Measurements from ENCODE around the gene MCHR1.
A peak's percentile ranks its signal among the peaks of the same experiment; 100 is the strongest.
"Not testable (repeated sequence)": the region's sequence is repeated elsewhere in the genome, so short reads cannot be mapped to it uniquely, and the experiment has no call there.

MCHR1 gene

GRCh38 chr22:40655941-40656340 is 23.3 kb upstream of the MCHR1 start:
- not testable (repeated sequence) for DNase-seq (ENCODE audit: low read depth, low spot score)

- not testable (repeated sequence) for DNase-seq (ENCODE audit: low read depth, low spot score)
These were observed 22.6 kb upstream of the MCHR1 start for GRCh38 chr22:40656651-40657050.

- no peak for DNase-seq (ENCODE audit: low read depth, low spot score)
These were observed 20.1 kb upstream of the MCHR1 start for GRCh38 chr22:40659166-40659565.

GRCh38 chr22:40660730-40661129 is 18.6 kb upstream of the MCHR1 start:
- no peak for DNase-seq (ENCODE audit: low read depth, low spot score)

- no peak for DNase-seq (ENCODE audit: low read depth, low spot score)
These were observed 17.6 kb upstream of the MCHR1 start for GRCh38 chr22:40661671-40662070.

- peak; percentile 42 for DNase-seq (ENCODE audit: low read depth, low spot score)
These were observed 14.0 kb upstream of the MCHR1 start for GRCh38 chr22:40665312-40665711.

GRCh38 chr22:40666151-40666848 is 13.0 kb upstream of the MCHR1 start:
- peak; percentile 68 for DNase-seq (ENCODE audit: low read depth, low spot score)

- peak; percentile 80 for DNase-seq (ENCODE audit: low read depth, low spot score)
These were observed 10.5 kb upstream of the MCHR1 start for GRCh38 chr22:40668611-40669411.

- no peak for DNase-seq (ENCODE audit: low read depth, low spot score)
These were observed 9.2 kb upstream of the MCHR1 start for GRCh38 chr22:40670058-40670457.

- no peak for DNase-seq (ENCODE audit: low read depth, low spot score)
These were observed 7.9 kb upstream of the MCHR1 start for GRCh38 chr22:40671369-40671768.

- no peak for DNase-seq (ENCODE audit: low read depth, low spot score)
These were observed 7.4 kb upstream of the MCHR1 start for GRCh38 chr22:40671796-40672360.

- no peak for DNase-seq (ENCODE audit: low read depth, low spot score)
These were observed 6.3 kb upstream of the MCHR1 start for GRCh38 chr22:40673017-40673416.

GRCh38 chr22:40674274-40674673 is 5.0 kb upstream of the MCHR1 start:
- DNase-seq (ENCODE audit: low read depth, low spot score) = no peak

- not testable (repeated sequence) for DNase-seq (ENCODE audit: low read depth, low spot score)
These were observed 3.1 kb upstream of the MCHR1 start for GRCh38 chr22:40676166-40676565.

- DNase-seq (ENCODE audit: low read depth, low spot score) = no peak
These were observed 2.6 kb upstream of the MCHR1 start for GRCh38 chr22:40676644-40677043.

GRCh38 chr22:40678493-40679248 is 613 bp upstream of the MCHR1 start:
- DNase-seq (ENCODE audit: low read depth, low spot score) = no peak

GRCh38 chr22:40679964-40680818 is 907 bp downstream of the MCHR1 start:
- peak; percentile 34 for DNase-seq (ENCODE audit: low read depth, low spot score)

- DNase-seq (ENCODE audit: low read depth, low spot score) = no peak
These were observed 1.5 kb downstream of the MCHR1 start for GRCh38 chr22:40680819-40681183.

- DNase-seq (ENCODE audit: low read depth, low spot score) = no peak
These were observed 2.2 kb downstream of the MCHR1 start for GRCh38 chr22:40681451-40681850.

- DNase-seq (ENCODE audit: low read depth, low spot score) = no peak
These were observed 5.4 kb downstream of the MCHR1 start for GRCh38 chr22:40684728-40685127.

GRCh38 chr22:40685406-40685805 is 6.1 kb downstream of the MCHR1 start:
- DNase-seq (ENCODE audit: low read depth, low spot score) = no peak

All from astrocyte of the hippocampus (primary cell).